ENCODE measurements around the gene PRAMEF12.

- TF ChIP-seq ZBTB17 (tag by site-specific recombination; IDR thresholded peaks at IDR 0.05) = no peak
- TF ChIP-seq SALL2 (tag by site-specific recombination; IDR thresholded peaks at IDR 0.05; ENCODE audit: borderline replicate concordance) = no peak
Measured at GRCh38 chr1:12757836-12758235, 15.7 kb upstream of the PRAMEF12 start.

Data from HEK293 (cell line).